ENCODE results near the gene SIPA1L3. TPM values are rescaled to one million over a fixed set of nuclear protein-coding genes. Genes with fewer than 3 reads are reported as not detected.

Gene SIPA1L3
- total RNA-seq, 1 donor from 2014 or later: 63.2 TPM

DNA sequence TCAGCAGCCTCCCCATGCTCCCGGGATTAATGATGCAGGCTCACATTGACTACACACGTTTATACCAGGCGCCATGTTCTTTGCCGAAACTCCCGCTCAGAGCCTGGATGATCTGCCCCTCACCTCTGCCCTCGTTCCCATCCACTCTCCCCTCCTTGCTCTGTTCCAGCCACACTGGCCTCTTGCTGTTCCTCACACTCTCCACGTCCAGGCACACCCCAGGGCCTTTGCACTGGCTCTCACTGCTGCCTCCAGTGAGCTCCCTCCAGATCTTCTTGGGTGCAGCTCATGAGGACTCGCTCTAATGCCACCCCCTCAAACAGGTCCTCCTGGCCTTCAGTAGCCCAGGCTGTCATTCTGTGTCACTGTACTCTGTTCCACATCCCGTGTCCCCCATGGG lies 277.8 kb downstream of the SIPA1L3 start:
- peaks cover 15% of the 10 kb centered on the region for H3K36me3 ChIP-seq

GRCh38 chr19:38185562-38185961 lies 278.6 kb downstream of the SIPA1L3 start:
- Histone ChIP-seq H3K4me3 (no peak overlapping the region), H3K27me3 (ENCODE audit: low read depth) (no peaks in the 10 kb centered on the region), H3K27ac (no peak overlapping the region), H3K36me3 (peaks cover 15% of the 10 kb centered on the region), H3K4me1 (peaks cover 4% of the 10 kb centered on the region), H3K9me3 (peaks cover 3% of the 10 kb centered on the region)
- intact Hi-C loops (cut with DNase I): no loop called here
- ATAC-seq (no peak), DNase-seq (no peak)
- TF ChIP-seq, protein P1, sequence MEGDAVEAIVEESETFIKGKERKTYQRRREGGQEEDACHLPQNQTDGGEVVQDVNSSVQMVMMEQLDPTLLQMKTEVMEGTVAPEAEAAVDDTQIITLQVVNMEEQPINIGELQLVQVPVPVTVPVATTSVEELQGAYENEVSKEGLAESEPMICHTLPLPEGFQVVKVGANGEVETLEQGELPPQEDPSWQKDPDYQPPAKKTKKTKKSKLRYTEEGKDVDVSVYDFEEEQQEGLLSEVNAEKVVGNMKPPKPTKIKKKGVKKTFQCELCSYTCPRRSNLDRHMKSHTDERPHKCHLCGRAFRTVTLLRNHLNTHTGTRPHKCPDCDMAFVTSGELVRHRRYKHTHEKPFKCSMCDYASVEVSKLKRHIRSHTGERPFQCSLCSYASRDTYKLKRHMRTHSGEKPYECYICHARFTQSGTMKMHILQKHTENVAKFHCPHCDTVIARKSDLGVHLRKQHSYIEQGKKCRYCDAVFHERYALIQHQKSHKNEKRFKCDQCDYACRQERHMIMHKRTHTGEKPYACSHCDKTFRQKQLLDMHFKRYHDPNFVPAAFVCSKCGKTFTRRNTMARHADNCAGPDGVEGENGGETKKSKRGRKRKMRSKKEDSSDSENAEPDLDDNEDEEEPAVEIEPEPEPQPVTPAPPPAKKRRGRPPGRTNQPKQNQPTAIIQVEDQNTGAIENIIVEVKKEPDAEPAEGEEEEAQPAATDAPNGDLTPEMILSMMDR (IDR thresholded peaks at IDR 0.05): no peak

More for the DNA sequence above, 277.8 kb downstream of the SIPA1L3 start:
- no peak overlapping the region for H3K4me3 ChIP-seq
- no peak overlapping the region for H3K27ac ChIP-seq
- no peak for DNase-seq
- H3K27me3 ChIP-seq (ENCODE audit: low read depth): no peaks in the 10 kb centered on the region
- ATAC-seq: no peak
- TF ChIP-seq, protein P1 (IDR thresholded peaks at IDR 0.05): no peak
- intact Hi-C loops (cut with DNase I): no loop called here
- H3K9me3 ChIP-seq: peaks cover 10% of the 10 kb centered on the region
- peaks cover 4% of the 10 kb centered on the region for H3K4me1 ChIP-seq

GRCh38 chr19:38190061-38190460 lies 283.1 kb downstream of the SIPA1L3 start:
- Histone ChIP-seq H3K36me3 (peaks cover 25% of the 10 kb centered on the region), H3K27me3 (ENCODE audit: low read depth) (no peaks in the 10 kb centered on the region), H3K4me3 (no peak overlapping the region), H3K27ac (no peak overlapping the region), H3K4me1 (no peaks in the 10 kb centered on the region), H3K9me3 (no peaks in the 10 kb centered on the region)
- DNase-seq: no peak
- intact Hi-C loops (cut with DNase I): no loop called here
- TF ChIP-seq, protein P1 (IDR thresholded peaks at IDR 0.05): no peak
- ATAC-seq: no peak

DNA sequence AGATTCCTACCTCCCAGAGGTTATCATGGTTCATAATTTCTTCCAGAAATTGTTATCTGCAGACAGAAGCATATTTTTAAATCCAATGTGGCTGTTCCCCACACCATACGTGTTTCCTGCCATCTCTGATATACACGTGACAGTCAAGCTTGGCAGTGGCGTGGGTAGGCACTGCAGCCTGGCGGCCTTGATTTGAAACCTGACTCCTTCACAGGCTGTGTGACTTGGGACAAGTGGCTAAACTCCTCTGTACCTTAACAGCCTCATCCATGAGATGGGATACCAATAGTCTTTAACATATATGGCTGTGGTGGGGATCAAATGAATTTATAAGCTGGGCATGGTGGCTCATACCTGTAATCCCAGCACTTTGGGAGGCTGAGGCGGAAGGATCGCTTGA lies 283.8 kb downstream of the SIPA1L3 start:
- Histone ChIP-seq H3K27ac (no peak overlapping the region), H3K9me3 (no peaks in the 10 kb centered on the region), H3K27me3 (ENCODE audit: low read depth) (no peaks in the 10 kb centered on the region), H3K4me1 (no peaks in the 10 kb centered on the region), H3K4me3 (no peak overlapping the region), H3K36me3 (peaks cover 19% of the 10 kb centered on the region)
- TF ChIP-seq, protein P1 (IDR thresholded peaks at IDR 0.05): no peak
- intact Hi-C loops (cut with DNase I): no loop called here
- DNase-seq: no peak
- ATAC-seq: no peak

- no peaks in the 10 kb centered on the region for H3K27me3 ChIP-seq (ENCODE audit: low read depth)
- H3K4me1 ChIP-seq: no peaks in the 10 kb centered on the region
- H3K36me3 ChIP-seq: peaks cover 18% of the 10 kb centered on the region
- intact Hi-C loops (cut with DNase I): no loop called here
- ATAC-seq (no peak), DNase-seq (no peak)
- no peaks in the 10 kb centered on the region for H3K9me3 ChIP-seq
- no peak overlapping the region for H3K27ac ChIP-seq
- TF ChIP-seq, protein P1 (IDR thresholded peaks at IDR 0.05): no peak
- H3K4me3 ChIP-seq: no peak overlapping the region
Observed at GRCh38 chr19:38191747-38192146, 284.7 kb downstream of the SIPA1L3 start.

DNA sequence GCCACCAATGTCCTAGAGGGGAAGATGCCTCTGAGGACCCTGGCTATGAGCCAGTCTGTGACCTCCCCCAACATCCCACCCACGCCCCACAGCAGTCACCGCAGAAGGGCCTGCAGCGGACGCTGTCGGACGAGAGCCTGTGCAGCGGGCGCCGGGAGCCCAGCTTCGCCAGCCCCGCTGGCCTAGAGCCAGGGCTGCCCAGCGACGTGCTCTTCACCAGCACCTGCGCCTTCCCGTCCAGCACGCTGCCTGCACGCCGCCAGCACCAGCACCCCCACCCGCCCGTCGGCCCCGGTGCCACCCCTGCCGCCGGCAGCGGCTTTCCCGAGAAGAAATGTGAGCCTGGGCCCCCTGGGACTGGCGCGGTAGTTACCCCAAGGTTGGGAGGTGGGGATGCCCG lies 286.4 kb downstream of the SIPA1L3 start:
- Histone ChIP-seq H3K4me3 (no peak overlapping the region), H3K4me1 (no peaks in the 10 kb centered on the region), H3K27me3 (ENCODE audit: low read depth) (no peaks in the 10 kb centered on the region), H3K9me3 (no peaks in the 10 kb centered on the region), H3K27ac (no peak overlapping the region), H3K36me3 (peaks cover 28% of the 10 kb centered on the region)
- TF ChIP-seq, protein P1 (IDR thresholded peaks at IDR 0.05): no peak
- ATAC-seq (no peak), DNase-seq (no peak)
- intact Hi-C loops (cut with DNase I): no loop called here
